ENCODE data around the gene ARMH2. TPM values are rescaled to one million over a fixed set of nuclear protein-coding genes. Genes with fewer than 3 reads are reported as not detected.

Gene ARMH2
- not detected for total RNA-seq
- not detected for polyA plus RNA-seq
- long read RNA-seq, donor 1, result 0 reads
- long read RNA-seq, donor 2, result 0 reads
- long read RNA-seq, donor 3, result 0 reads

DNA sequence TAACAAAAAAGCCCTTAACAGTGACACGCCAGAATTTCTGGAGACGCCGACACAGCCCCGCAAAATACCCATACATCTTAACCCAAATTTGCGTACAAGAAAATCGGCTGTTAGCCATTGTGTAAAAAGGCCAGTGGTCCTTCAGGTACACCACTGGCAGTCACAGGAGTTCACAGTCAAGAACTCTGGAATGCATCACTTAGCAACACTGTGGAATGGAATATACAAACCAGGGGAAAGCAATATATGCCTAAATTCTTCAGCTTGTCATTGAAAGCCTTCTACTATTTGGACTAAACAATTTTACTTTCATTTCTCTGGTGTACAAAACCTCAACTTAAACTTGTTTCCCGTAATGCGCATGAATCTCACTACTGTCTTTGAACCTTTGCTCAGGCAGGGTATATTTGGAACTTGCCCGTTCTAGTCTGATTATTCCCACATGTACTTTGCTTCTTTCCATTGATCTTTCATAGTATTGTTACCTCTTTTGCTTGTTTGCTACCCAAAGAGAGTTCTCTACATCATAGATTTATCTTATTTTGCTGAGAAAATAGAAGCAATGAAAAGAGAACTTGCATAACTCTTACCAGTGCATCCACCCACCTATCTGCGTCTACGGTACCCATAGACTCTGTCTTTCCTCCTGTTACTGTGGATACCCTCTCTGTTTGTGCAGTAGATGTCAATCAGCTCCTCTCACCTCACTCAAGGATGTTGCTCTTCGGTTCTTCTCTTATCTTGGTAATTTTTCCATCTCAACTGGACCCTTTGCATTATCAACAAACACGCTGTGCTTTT is at the start of gene ARMH2:
TSS of gene ARMH2 (minus strand) at position 178 of the 801 bp plus-strand sequence. CDS start at position 118, 60 bp downstream.
- Histone ChIP-seq H3K9me3 (no peaks in the 10 kb centered on the region), H3K4me3 (no peak within 1 kb of the TSS), H3K4me1 (ENCODE audit: insufficient read depth) (peaks cover 13% of the 10 kb centered on the region), H3K27me3 (no peaks in the 10 kb centered on the region), H3K36me3 (no peaks in the 10 kb centered on the region), H3K27ac (no peak within 1 kb of the TSS)
- WGBS, 3 donors, result 94 to 96% (median 95%) methylated on average over 13 of the region's 13 CpGs
- intact Hi-C loops (cut with DNase I), result no loop called here
- DNase-seq, result no peak
- TF ChIP-seq POLR2A (IDR thresholded peaks at IDR 0.05) (no peak), EP300 (IDR thresholded peaks at IDR 0.05) (no peak)
- TF ChIP-seq, protein P1, sequence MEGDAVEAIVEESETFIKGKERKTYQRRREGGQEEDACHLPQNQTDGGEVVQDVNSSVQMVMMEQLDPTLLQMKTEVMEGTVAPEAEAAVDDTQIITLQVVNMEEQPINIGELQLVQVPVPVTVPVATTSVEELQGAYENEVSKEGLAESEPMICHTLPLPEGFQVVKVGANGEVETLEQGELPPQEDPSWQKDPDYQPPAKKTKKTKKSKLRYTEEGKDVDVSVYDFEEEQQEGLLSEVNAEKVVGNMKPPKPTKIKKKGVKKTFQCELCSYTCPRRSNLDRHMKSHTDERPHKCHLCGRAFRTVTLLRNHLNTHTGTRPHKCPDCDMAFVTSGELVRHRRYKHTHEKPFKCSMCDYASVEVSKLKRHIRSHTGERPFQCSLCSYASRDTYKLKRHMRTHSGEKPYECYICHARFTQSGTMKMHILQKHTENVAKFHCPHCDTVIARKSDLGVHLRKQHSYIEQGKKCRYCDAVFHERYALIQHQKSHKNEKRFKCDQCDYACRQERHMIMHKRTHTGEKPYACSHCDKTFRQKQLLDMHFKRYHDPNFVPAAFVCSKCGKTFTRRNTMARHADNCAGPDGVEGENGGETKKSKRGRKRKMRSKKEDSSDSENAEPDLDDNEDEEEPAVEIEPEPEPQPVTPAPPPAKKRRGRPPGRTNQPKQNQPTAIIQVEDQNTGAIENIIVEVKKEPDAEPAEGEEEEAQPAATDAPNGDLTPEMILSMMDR (IDR thresholded peaks at IDR 0.05), result no peak

DNA sequence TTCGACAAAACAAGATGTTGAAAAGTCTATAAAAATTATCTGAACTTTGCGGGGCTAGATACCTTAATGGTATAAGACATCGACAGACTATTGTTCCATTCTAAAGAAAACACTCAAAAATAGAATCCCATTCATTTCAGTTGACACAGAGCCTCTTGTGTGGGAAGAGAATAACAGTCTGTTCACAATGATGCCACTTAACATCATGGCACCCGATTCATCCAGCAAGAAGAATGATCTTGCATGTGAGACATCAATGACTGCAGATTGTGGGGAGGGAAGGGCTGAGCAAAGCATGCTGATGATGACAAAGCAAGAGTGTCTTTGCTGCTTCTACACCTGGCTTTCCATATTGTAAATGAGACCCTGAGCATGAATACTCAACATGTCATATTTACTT is 49.7 kb upstream of the ARMH2 start:
- TF ChIP-seq EP300 (IDR thresholded peaks at IDR 0.05) (no peak), POLR2A (IDR thresholded peaks at IDR 0.05) (no peak)
- TF ChIP-seq, protein P1 (IDR thresholded peaks at IDR 0.05), result no peak
- no peaks in the 10 kb centered on the region for H3K9me3 ChIP-seq
- intact Hi-C loops (cut with DNase I), result no loop called here
- H3K4me3 ChIP-seq, result no peak overlapping the region
- H3K36me3 ChIP-seq, result no peaks in the 10 kb centered on the region
- no peaks in the 10 kb centered on the region for H3K27me3 ChIP-seq
- no peak for DNase-seq
- WGBS, 3 donors, result 95 to 97% (median 97%) methylated on average over 4 of the region's 4 CpGs
- H3K4me1 ChIP-seq (ENCODE audit: insufficient read depth), result peaks cover 2% of the 10 kb centered on the region
- no peak overlapping the region for H3K27ac ChIP-seq

DNA sequence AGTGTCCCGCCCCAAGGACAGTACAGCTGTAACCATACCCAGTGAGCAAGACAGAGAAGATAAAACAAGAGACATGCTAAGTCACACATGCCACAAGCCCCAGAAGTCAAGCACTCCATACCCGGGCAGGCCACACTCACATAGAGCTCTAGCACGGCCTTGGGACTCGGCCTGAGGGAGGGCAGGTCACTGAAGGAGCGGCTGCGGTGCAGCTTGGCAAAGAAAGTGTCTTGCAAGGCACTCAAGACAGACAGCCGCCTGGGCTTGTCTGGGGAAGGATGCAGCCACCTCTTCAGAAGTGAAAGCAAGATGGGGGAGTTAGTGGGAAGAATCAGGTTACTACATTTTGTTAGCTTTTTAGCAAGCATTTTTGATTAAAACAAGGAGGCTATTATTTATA is 48.7 kb upstream of the ARMH2 start:
- H3K27ac ChIP-seq, result no peak overlapping the region
- H3K4me3 ChIP-seq, result no peak overlapping the region
- DNase-seq, result no peak
- TF ChIP-seq EP300 (IDR thresholded peaks at IDR 0.05), result no peak
- no peaks in the 10 kb centered on the region for H3K36me3 ChIP-seq
- intact Hi-C loops (cut with DNase I), result no loop called here
- peaks cover 2% of the 10 kb centered on the region for H3K4me1 ChIP-seq (ENCODE audit: insufficient read depth)
- 50 to 84% (median 68%) methylated on average over 7 of the region's 7 CpGs for whole genome bisulfite sequencing, 3 donors
- H3K9me3 ChIP-seq, result no peaks in the 10 kb centered on the region
- H3K27me3 ChIP-seq, result no peaks in the 10 kb centered on the region

GRCh38 chr6:24845578-24845977 is 46.9 kb upstream of the ARMH2 start:
- TF ChIP-seq POLR2A (IDR thresholded peaks at IDR 0.05), result no peak
- TF ChIP-seq, protein P1 (IDR thresholded peaks at IDR 0.05), result no peak
- no peak for TF ChIP-seq EP300 (IDR thresholded peaks at IDR 0.05)
- H3K9me3 ChIP-seq, result no peaks in the 10 kb centered on the region
- no peak overlapping the region for H3K4me3 ChIP-seq
- H3K4me1 ChIP-seq (ENCODE audit: insufficient read depth), result peaks cover 2% of the 10 kb centered on the region
- WGBS, 3 donors, result 92 to 93% (median 92%) methylated on average over 4 of the region's 4 CpGs
- H3K27ac ChIP-seq, result no peak overlapping the region
- no peaks in the 10 kb centered on the region for H3K27me3 ChIP-seq
- no peaks in the 10 kb centered on the region for H3K36me3 ChIP-seq
- DNase-seq, result no peak
- intact Hi-C loops (cut with DNase I), result no loop called here

DNA sequence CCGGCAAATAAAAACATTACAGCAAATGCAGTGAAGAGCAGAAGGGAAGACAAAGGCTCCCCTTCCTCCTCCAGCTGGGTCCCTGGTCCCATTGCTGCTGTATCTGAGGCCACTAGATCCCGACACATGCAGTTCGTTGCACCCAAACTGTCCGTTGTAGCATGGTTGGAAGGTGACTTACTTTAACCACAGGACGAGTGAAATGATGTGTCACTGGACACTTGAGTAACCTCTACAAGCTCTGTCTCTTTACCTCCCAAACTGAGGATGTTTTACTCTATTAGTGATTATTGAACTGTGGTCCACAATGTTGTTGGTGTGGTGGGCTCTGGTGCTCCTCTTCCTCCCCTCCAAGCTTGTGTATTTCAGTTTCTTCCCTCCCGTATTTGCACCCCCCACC is 46.2 kb upstream of the ARMH2 start:
- Histone ChIP-seq H3K9me3 (no peaks in the 10 kb centered on the region), H3K27ac (no peak overlapping the region), H3K4me1 (ENCODE audit: insufficient read depth) (peaks cover 2% of the 10 kb centered on the region), H3K36me3 (no peaks in the 10 kb centered on the region), H3K4me3 (no peak overlapping the region), H3K27me3 (no peaks in the 10 kb centered on the region)
- WGBS, 3 donors, result 88 to 95% (median 92%) methylated on average over 6 of the region's 6 CpGs
- intact Hi-C loops (cut with DNase I), result no loop called here
- TF ChIP-seq EP300 (IDR thresholded peaks at IDR 0.05), result no peak
- TF ChIP-seq, protein P1 (IDR thresholded peaks at IDR 0.05), result no peak
- no peak for TF ChIP-seq POLR2A (IDR thresholded peaks at IDR 0.05)
- no peak for DNase-seq
